ENCODE data around the gene CCDC183. TPM values are rescaled to one million over a fixed set of nuclear protein-coding genes. Genes with fewer than 3 reads are reported as not detected.
A peak's percentile ranks its signal among the peaks of the same experiment; 100 is the strongest.
"Not testable (repeated sequence)": the region's sequence is repeated elsewhere in the genome, so short reads cannot be mapped to it uniquely, and the experiment has no call there.

The CCDC183 gene
- total RNA-seq, 1 experiment from 2014 or later, result 1.1 TPM

- DNase-seq (ENCODE audit: low read depth), result peak; percentile 50
- in situ Hi-C loops (cut with HindIII; ENCODE audit: low pct_unique_long_range_greater_than_20kb, low sequenced_read_pairs), result no loop called here
These were observed 2.8 kb upstream of the CCDC183 start for GRCh38 chr9:136793086-136793946.

- in situ Hi-C loops (cut with HindIII; ENCODE audit: low pct_unique_long_range_greater_than_20kb, low sequenced_read_pairs), result no loop called here
These were observed 1.7 kb upstream of the CCDC183 start for GRCh38 chr9:136794281-136794999.

GRCh38 chr9:136795000-136795348, 1.2 kb upstream of the CCDC183 start:
- in situ Hi-C loops (cut with HindIII; ENCODE audit: low pct_unique_long_range_greater_than_20kb, low sequenced_read_pairs), result no loop called here
- DNase-seq (ENCODE audit: low read depth), result no peak

More at GRCh38 chr9:136794281-136794999, 1.7 kb upstream of the CCDC183 start:
- DNase-seq (ENCODE audit: low read depth), result no peak

GRCh38 chr9:136796775-136797347, 723 bp downstream of the CCDC183 start:
- in situ Hi-C loops (cut with HindIII; ENCODE audit: low pct_unique_long_range_greater_than_20kb, low sequenced_read_pairs); DNase-seq (ENCODE audit: low read depth): not testable (repeated sequence)

- DNase-seq (ENCODE audit: low read depth), result no peak
- in situ Hi-C loops (cut with HindIII; ENCODE audit: low pct_unique_long_range_greater_than_20kb, low sequenced_read_pairs), result no loop called here
These were observed 2.6 kb downstream of the CCDC183 start for GRCh38 chr9:136798708-136799078.

GRCh38 chr9:136799079-136799853, 3.1 kb downstream of the CCDC183 start:
- in situ Hi-C loops (cut with HindIII; ENCODE audit: low pct_unique_long_range_greater_than_20kb, low sequenced_read_pairs), result no loop called here
- DNase-seq (ENCODE audit: low read depth), result no peak

- in situ Hi-C loops (cut with HindIII; ENCODE audit: low pct_unique_long_range_greater_than_20kb, low sequenced_read_pairs), result no loop called here
These were observed 3.9 kb downstream of the CCDC183 start for GRCh38 chr9:136799854-136800657.

GRCh38 chr9:136802321-136802720, 6.2 kb downstream of the CCDC183 start:
- DNase-seq (ENCODE audit: low read depth), result no peak
- in situ Hi-C loops (cut with HindIII; ENCODE audit: low pct_unique_long_range_greater_than_20kb, low sequenced_read_pairs), result no loop called here

More at GRCh38 chr9:136799854-136800657, 3.9 kb downstream of the CCDC183 start:
- DNase-seq (ENCODE audit: low read depth), result peak; percentile 78

GRCh38 chr9:136803009-136803550, 6.9 kb downstream of the CCDC183 start:
- DNase-seq (ENCODE audit: low read depth); in situ Hi-C loops (cut with HindIII; ENCODE audit: low pct_unique_long_range_greater_than_20kb, low sequenced_read_pairs): not testable (repeated sequence)

- in situ Hi-C loops (cut with HindIII; ENCODE audit: low pct_unique_long_range_greater_than_20kb, low sequenced_read_pairs), result no loop called here
- no peak for DNase-seq (ENCODE audit: low read depth)
These were observed 7.7 kb downstream of the CCDC183 start for GRCh38 chr9:136803551-136804508.

- DNase-seq (ENCODE audit: low read depth), result no peak
These were observed 8.5 kb downstream of the CCDC183 start for GRCh38 chr9:136804509-136805206.

GRCh38 chr9:136805207-136805740, 9.1 kb downstream of the CCDC183 start:
- in situ Hi-C loops (cut with HindIII; ENCODE audit: low pct_unique_long_range_greater_than_20kb, low sequenced_read_pairs), result no loop called here
- no peak for DNase-seq (ENCODE audit: low read depth)

More at GRCh38 chr9:136804509-136805206, 8.5 kb downstream of the CCDC183 start:
- in situ Hi-C loops (cut with HindIII; ENCODE audit: low pct_unique_long_range_greater_than_20kb, low sequenced_read_pairs), result no loop called here

- in situ Hi-C loops (cut with HindIII; ENCODE audit: low pct_unique_long_range_greater_than_20kb, low sequenced_read_pairs), result no loop called here
- no peak for DNase-seq (ENCODE audit: low read depth)
These were observed 9.9 kb downstream of the CCDC183 start for GRCh38 chr9:136806067-136806466.

GRCh38 chr9:136806631-136807201, 10.6 kb downstream of the CCDC183 start:
- no peak for DNase-seq (ENCODE audit: low read depth)
- in situ Hi-C loops (cut with HindIII; ENCODE audit: low pct_unique_long_range_greater_than_20kb, low sequenced_read_pairs), result no loop called here
